PC-3 (cell line): Measurements from ENCODE around the gene SH3PXD2A. TPM values are rescaled to one million over a fixed set of nuclear protein-coding genes. Genes with fewer than 3 reads are reported as not detected.

ENCODE experiments used
- ATAC-seq: fragments of 200-7000 bp; cut with Tn5 transposase; 2 replicates; pipeline ENCODE4 v1.9.1; 2020; ENCODE audit warnings: mild to moderate bottlenecking, moderate library complexity
- BruUV-seq: library from RNA; stranded (reverse); fragments of 400-500 nt; replicated peaks from 2 replicates; lab custom pipeline; 2021; lab: Mats Ljungman, UMichigan
- CTCF ChIA-PET: fragments of 300-600 bp; sonication (Branson Sonifier 250); formaldehyde crosslinking; loops from one replicate; lab custom pipeline; 2022; ENCODE audit warnings: antibody characterized with exemption; lab: Charles Lee
- POLR2A ChIA-PET: fragments of 300-600 bp; sonication (Branson Sonifier 250); formaldehyde crosslinking; loops from one replicate; lab custom pipeline; 2022; ENCODE audit warnings: antibody characterized with exemption; ENCODE audit not compliant: unreplicated experiment; lab: Charles Lee
- DNase-seq: peaks from one replicate; pipeline ENCODE4 v3.0.0-alpha.2; 2015
- H2AFZ ChIP-seq: fragments of 300-600 bp; sonication (generic); 2 replicates; pipeline ENCODE4 v1.6.0; 2016; ENCODE audit warnings: antibody characterized with exemption, low read length
- H3F3A ChIP-seq: fragments of 300-600 bp; sonication (generic); one replicate; pipeline ENCODE4 v1.6.0; 2017; ENCODE audit warnings: antibody characterized with exemption, low read length, control low read depth, mild to moderate bottlenecking; ENCODE audit not compliant: unreplicated experiment
- H3K27ac ChIP-seq: fragments of 300-600 bp; sonication (generic); 2 replicates; pipeline ENCODE4 v1.5.1; 2016; ENCODE audit warnings: mild to moderate bottlenecking, low read length
- H3K27me3 ChIP-seq: fragments of 300-600 bp; sonication (generic); 2 replicates; pipeline ENCODE4 v1.6.1; 2016; ENCODE audit warnings: low read length, mixed read lengths
- H3K36me3 ChIP-seq: fragments of 300-600 bp; sonication (generic); 2 replicates; pipeline ENCODE4 v1.6.1; 2016; ENCODE audit warnings: low read depth, mixed run types, low read length, mixed read lengths
- H3K4me1 ChIP-seq: fragments of 300-600 bp; sonication (generic); 2 replicates; pipeline ENCODE4 v1.5.1; 2016; ENCODE audit warnings: low read length; ENCODE audit not compliant: insufficient read depth
- H3K4me2 ChIP-seq: fragments of 300-600 bp; sonication (generic); 2 replicates; pipeline ENCODE4 v1.6.0; 2016; ENCODE audit warnings: low read length
- H3K4me3 ChIP-seq: fragments of 300-600 bp; sonication (generic); 2 replicates; pipeline ENCODE4 v1.5.1; 2016; ENCODE audit warnings: mild to moderate bottlenecking, low read length, mixed read lengths
- H3K79me2 ChIP-seq: fragments of 300-600 bp; sonication (generic); 2 replicates; pipeline ENCODE4 v1.6.1; 2017; ENCODE audit warnings: low read length, mixed read lengths
- H3K9ac ChIP-seq: fragments of 300-600 bp; sonication (generic); 2 replicates; pipeline ENCODE4 v1.6.0; 2016; ENCODE audit warnings: mild to moderate bottlenecking, low read length
- H3K9me2 ChIP-seq: fragments of 300-600 bp; sonication (generic); replicated peaks from 2 replicates; pipeline ENCODE4 v1.6.1; 2016; ENCODE audit warnings: mixed run types, low read length, mixed read lengths
- H3K9me3 ChIP-seq: fragments of 300-600 bp; sonication (generic); 2 replicates; pipeline ENCODE4 v1.6.1; 2016; ENCODE audit warnings: low read length, mixed read lengths
- H4K20me1 ChIP-seq: fragments of 300-600 bp; sonication (generic); 2 replicates; pipeline ENCODE4 v1.6.1; 2016; ENCODE audit warnings: low read length, mixed read lengths
- CTCF ChIP-seq: fragments of 300-600 bp; sonication (generic); conservative IDR thresholded peaks from 2 replicates; pipeline ENCODE4 v1.5.1; 2017; ENCODE audit warnings: antibody characterized with exemption, low read depth, mild to moderate bottlenecking, low read length
- EZH2 ChIP-seq: fragments of 300-600 bp; sonication (generic); IDR thresholded peaks from one replicate; pipeline ENCODE4 v1.6.1; 2017; ENCODE audit warnings: antibody characterized with exemption, mild to moderate bottlenecking, low read length; ENCODE audit not compliant: unreplicated experiment
- EZH2phosphoT487 ChIP-seq: fragments of 300-600 bp; sonication (generic); IDR thresholded peaks from 2 replicates; pipeline ENCODE4 v1.6.1; 2018; ENCODE audit warnings: mild to moderate bottlenecking, antibody characterized with exemption, low read length, borderline replicate concordance
- intact Hi-C: fragments of 100-400 bp; cut with micrococcal nuclease; formaldehyde crosslinking; loops from 2 replicates; pipeline ENCODE4 v1.9.0; 2023
- total RNA-seq: library from RNA; depleted of rRNA; stranded (reverse); fragments of >200 nt; gene quantifications from 2 replicates; pipeline ENCODE4 v1.2.3, GENCODE V29; 2014

Gene SH3PXD2A
- total RNA-seq, 1 experiment from 2014 or later, result 3.4 TPM

GRCh38 chr10:103752680-103753248, 102.6 kb downstream of the SH3PXD2A start:
- no peak overlapping the region for H3K9ac ChIP-seq

GRCh38 chr10:103751667-103752290, 103.6 kb downstream of the SH3PXD2A start:
- no peak for DNase-seq
- Histone ChIP-seq H3K27me3 (no peaks in the 10 kb centered on the region), H3K79me2 (no peaks in the 10 kb centered on the region), H3K9me2 (no peaks in the 10 kb centered on the region), H4K20me1 (no peaks in the 10 kb centered on the region), H3K9me3 (no peaks in the 10 kb centered on the region), H3F3A (no peaks in the 10 kb centered on the region), H3K36me3 (no peaks in the 10 kb centered on the region), H3K4me2 (no peak overlapping the region), H3K9ac (no peak overlapping the region), H3K27ac (no peak overlapping the region), H2AFZ (no peak overlapping the region), H3K4me3 (no peak overlapping the region), H3K4me1 (peaks cover 21% of the 10 kb centered on the region)
- no TSS peak for BruUV-seq
- no peak for TF ChIP-seq EZH2phosphoT487
- TF ChIP-seq EZH2, result no peak
- no peak for TF ChIP-seq CTCF
- no peak for ATAC-seq
- CTCF ChIA-PET, result no interaction called here
- intact Hi-C loops, result no loop called here
- POLR2A ChIA-PET, result no interaction called here

More at GRCh38 chr10:103752680-103753248, 102.6 kb downstream of the SH3PXD2A start:
- DNase-seq, result peak; percentile 61
- POLR2A ChIA-PET, result no interaction called here
- CTCF ChIA-PET, result no interaction called here
- BruUV-seq, result no TSS peak
- H3K36me3 ChIP-seq, result no peaks in the 10 kb centered on the region
- peaks cover 22% of the 10 kb centered on the region for H3K4me1 ChIP-seq
- intact Hi-C loops, result no loop called here
- H3K9me2 ChIP-seq, result no peaks in the 10 kb centered on the region
- H3K9me3 ChIP-seq, result no peaks in the 10 kb centered on the region
- no peak overlapping the region for H3K4me3 ChIP-seq
- no peaks in the 10 kb centered on the region for H4K20me1 ChIP-seq
- TF ChIP-seq EZH2phosphoT487 (no peak), EZH2 (no peak), CTCF (peak; percentile 76)
- no peak overlapping the region for H3K4me2 ChIP-seq
- no peak for ATAC-seq
- no peak overlapping the region for H2AFZ ChIP-seq
- no peaks in the 10 kb centered on the region for H3K27me3 ChIP-seq
- H3K27ac ChIP-seq, result no peak overlapping the region
- H3F3A ChIP-seq, result no peaks in the 10 kb centered on the region
- H3K79me2 ChIP-seq, result no peaks in the 10 kb centered on the region

GRCh38 chr10:103750836-103751235, 104.5 kb downstream of the SH3PXD2A start:
- Histone ChIP-seq H3K4me1 (peaks cover 28% of the 10 kb centered on the region), H3K4me2 (no peak overlapping the region), H3K27ac (no peak overlapping the region), H3K27me3 (no peaks in the 10 kb centered on the region), H3K4me3 (no peak overlapping the region), H3K36me3 (no peaks in the 10 kb centered on the region), H3K9me3 (no peaks in the 10 kb centered on the region), H3K79me2 (no peaks in the 10 kb centered on the region), H4K20me1 (no peaks in the 10 kb centered on the region), H2AFZ (no peak overlapping the region), H3F3A (no peaks in the 10 kb centered on the region), H3K9me2 (no peaks in the 10 kb centered on the region), H3K9ac (no peak overlapping the region)
- DNase-seq (no peak), ATAC-seq (no peak)
- BruUV-seq, result no TSS peak
- ChIA-PET POLR2A (no interaction called here), CTCF (no interaction called here)
- intact Hi-C loops, result no loop called here
- TF ChIP-seq EZH2phosphoT487, result no peak
- TF ChIP-seq CTCF, result no peak
- TF ChIP-seq EZH2, result no peak
